ENCODE results near the gene CDNF.
A peak's percentile ranks its signal among the peaks of the same experiment; 100 is the strongest.
"Not testable (repeated sequence)": the region's sequence is repeated elsewhere in the genome, so short reads cannot be mapped to it uniquely, and the experiment has no call there.

Gene CDNF

GRCh38 chr10:14837757-14838581, at the start of gene CDNF, which contains the start of the genes HSPA14 and MSANTD7:
CDNF (minus strand) TSS chr10:14838037; CDS start chr10:14837946, 91 bp downstream.
HSPA14 (plus strand) TSS chr10:14838306; CDS start chr10:14838403, 97 bp downstream.
MSANTD7 (plus strand) TSS chr10:14838306; CDS start chr10:14842285, 3,979 bp downstream.
- DNase-seq: peak; percentile 98 to 99

- no peak for DNase-seq
Measured at GRCh38 chr10:14884082-14884481, 46.2 kb upstream of the CDNF start.

GRCh38 chr10:14880229-14880628, 42.4 kb upstream of the CDNF start:
- DNase-seq: no peak

GRCh38 chr10:14879928-14880193, 42.0 kb upstream of the CDNF start:
- DNase-seq: no peak

GRCh38 chr10:14879124-14879927, 41.5 kb upstream of the CDNF start:
- DNase-seq: peak; percentile 33 to 45

- DNase-seq: peak; percentile 89 to 92
Measured at GRCh38 chr10:14878266-14879123, 40.7 kb upstream of the CDNF start, which contains the start of gene SUV39H2. SUV39H2 (plus strand) TSS chr10:14878866; CDS start chr10:14878889, 23 bp downstream.

GRCh38 chr10:14876764-14877163, 38.9 kb upstream of the CDNF start:
- DNase-seq: no peak

- no peak for DNase-seq
Measured at GRCh38 chr10:14875941-14876340, 38.1 kb upstream of the CDNF start.

GRCh38 chr10:14873090-14873760, 35.4 kb upstream of the CDNF start:
- DNase-seq: no peak

- not testable (repeated sequence) for DNase-seq
Measured at GRCh38 chr10:14864871-14865270, 27.0 kb upstream of the CDNF start.

- not testable (repeated sequence) for DNase-seq
Measured at GRCh38 chr10:14864466-14864865, 26.6 kb upstream of the CDNF start.

- no peak for DNase-seq
Measured at GRCh38 chr10:14860791-14861190, 23.0 kb upstream of the CDNF start.

GRCh38 chr10:14859775-14860174, 21.9 kb upstream of the CDNF start:
- no peak for DNase-seq

- no peak for DNase-seq
Measured at GRCh38 chr10:14859043-14859442, 21.2 kb upstream of the CDNF start.

- DNase-seq: no peak
Measured at GRCh38 chr10:14858338-14858960, 20.6 kb upstream of the CDNF start.

- DNase-seq: no peak
Measured at GRCh38 chr10:14855453-14855852, 17.6 kb upstream of the CDNF start.

GRCh38 chr10:14852236-14852635, 14.4 kb upstream of the CDNF start:
- DNase-seq: no peak

GRCh38 chr10:14844948-14845347, 7.1 kb upstream of the CDNF start:
- no peak for DNase-seq

GRCh38 chr10:14843327-14843988, 5.6 kb upstream of the CDNF start:
- no peak for DNase-seq

GRCh38 chr10:14840178-14840577, 2.3 kb upstream of the CDNF start:
- DNase-seq: no peak

- DNase-seq: no peak
Measured at GRCh38 chr10:14839305-14839695, 1.5 kb upstream of the CDNF start.

Measured in activated CD4-positive, alpha-beta T cell treated with anti-CD3 and anti-CD28 coated beads for 4 hours (primary cell).